ENCODE data around the gene HSPA12B.

GRCh38 chr20:3801299-3801698 is 68.8 kb downstream of the HSPA12B start:
- no peak for TF ChIP-seq CTCF (IDR thresholded peaks at IDR 0.05)
- no peak for TF ChIP-seq POLR2A (IDR thresholded peaks at IDR 0.05)

Measured in heart left ventricle (tissue), 13 donors.